Activated naive CD8-positive, alpha-beta T cell treated with anti-CD3 and anti-CD28 coated beads for 36 hours (primary cell): Measurements from ENCODE around the gene AQP6. TPM values are rescaled to one million over a fixed set of nuclear protein-coding genes. Genes with fewer than 3 reads are reported as not detected.
"Not testable (repeated sequence)": the region's sequence is repeated elsewhere in the genome, so short reads cannot be mapped to it uniquely, and the experiment has no call there.

Experiments
- DNase-seq: peaks from one replicate; pipeline ENCODE4 v3.0.0; 2021
- H3K27ac Mint-ChIP-seq: one replicate; pipeline ENCODE4 v1.8.0; 2022; ENCODE audit warnings: mild to moderate bottlenecking, moderate library complexity, mixed read lengths
- H3K27me3 Mint-ChIP-seq: one replicate; pipeline ENCODE4 v1.8.0; 2022; ENCODE audit warnings: mild to moderate bottlenecking, mixed read lengths
- H3K36me3 Mint-ChIP-seq: one replicate; pipeline ENCODE4 v1.8.0; 2021; ENCODE audit warnings: mild to moderate bottlenecking, mixed read lengths
- H3K4me1 Mint-ChIP-seq: one replicate; pipeline ENCODE4 v1.8.0; 2021; ENCODE audit warnings: mixed read lengths
- H3K4me3 Mint-ChIP-seq: one replicate; pipeline ENCODE4 v1.8.0; 2022; ENCODE audit warnings: mild to moderate bottlenecking, moderate library complexity, mixed read lengths
- H3K9me3 Mint-ChIP-seq: one replicate; pipeline ENCODE4 v1.8.0; 2022; ENCODE audit warnings: mixed read lengths
- total RNA-seq, 2 experiments: library from RNA; stranded (reverse); gene quantifications; one replicate each; pipeline ENCODE4 v1.2.3, GENCODE V29; 2021

Gene AQP6
- total RNA-seq, 2 experiments from 2014 or later = not detected

GRCh38 chr12:49983892-49984291, 11.1 kb downstream of the AQP6 start:
- H3K36me3 Mint-ChIP-seq = peaks cover 5% of the 10 kb centered on the region
- H3K27ac Mint-ChIP-seq = no peak overlapping the region
- DNase-seq = no peak
- no peak overlapping the region for H3K4me3 Mint-ChIP-seq
- H3K4me1 Mint-ChIP-seq = peaks cover 6% of the 10 kb centered on the region
- no peaks in the 10 kb centered on the region for H3K9me3 Mint-ChIP-seq
- no peaks in the 10 kb centered on the region for H3K27me3 Mint-ChIP-seq

- no peaks in the 10 kb centered on the region for H3K27me3 Mint-ChIP-seq
- peaks cover 6% of the 10 kb centered on the region for H3K4me1 Mint-ChIP-seq
- peaks cover 7% of the 10 kb centered on the region for H3K36me3 Mint-ChIP-seq
- no peak for DNase-seq
- no peak overlapping the region for H3K4me3 Mint-ChIP-seq
- H3K27ac Mint-ChIP-seq = no peak overlapping the region
- H3K9me3 Mint-ChIP-seq = no peaks in the 10 kb centered on the region
These were observed 12.0 kb downstream of the AQP6 start for GRCh38 chr12:49984476-49985359.

GRCh38 chr12:49985981-49986380, 13.2 kb downstream of the AQP6 start:
- DNase-seq = no peak
- H3K27ac Mint-ChIP-seq = no peak overlapping the region
- H3K27me3 Mint-ChIP-seq = no peaks in the 10 kb centered on the region
- H3K36me3 Mint-ChIP-seq = peaks cover 7% of the 10 kb centered on the region
- H3K4me1 Mint-ChIP-seq = peaks cover 6% of the 10 kb centered on the region
- H3K9me3 Mint-ChIP-seq = no peaks in the 10 kb centered on the region
- H3K4me3 Mint-ChIP-seq = no peak overlapping the region

GRCh38 chr12:49986476-49986875, 13.7 kb downstream of the AQP6 start:
- not testable (repeated sequence) for H3K27ac Mint-ChIP-seq, H3K4me3 Mint-ChIP-seq

GRCh38 chr12:49987625-49988303, 15.0 kb downstream of the AQP6 start:
- H3K4me1 Mint-ChIP-seq = peaks cover 6% of the 10 kb centered on the region
- no peaks in the 10 kb centered on the region for H3K27me3 Mint-ChIP-seq
- DNase-seq = no peak
- no peaks in the 10 kb centered on the region for H3K9me3 Mint-ChIP-seq
- H3K4me3 Mint-ChIP-seq = no peak overlapping the region
- H3K27ac Mint-ChIP-seq = no peak overlapping the region
- peaks cover 15% of the 10 kb centered on the region for H3K36me3 Mint-ChIP-seq

More at GRCh38 chr12:49986476-49986875, 13.7 kb downstream of the AQP6 start:
- H3K9me3 Mint-ChIP-seq, DNase-seq, H3K27me3 Mint-ChIP-seq, H3K4me1 Mint-ChIP-seq, H3K36me3 Mint-ChIP-seq: not testable (repeated sequence)

GRCh38 chr12:49989400-49989799, 16.7 kb downstream of the AQP6 start:
- not testable (repeated sequence) for H3K9me3 Mint-ChIP-seq, H3K4me3 Mint-ChIP-seq, H3K27ac Mint-ChIP-seq, H3K27me3 Mint-ChIP-seq, H3K4me1 Mint-ChIP-seq, DNase-seq
- H3K36me3 Mint-ChIP-seq = peaks cover 26% of the 10 kb centered on the region

GRCh38 chr12:49990273-49990672, 17.5 kb downstream of the AQP6 start:
- no peaks in the 10 kb centered on the region for H3K27me3 Mint-ChIP-seq
- no peak overlapping the region for H3K27ac Mint-ChIP-seq
- no peaks in the 10 kb centered on the region for H3K9me3 Mint-ChIP-seq
- H3K4me3 Mint-ChIP-seq = no peak overlapping the region
- H3K36me3 Mint-ChIP-seq = peaks cover 32% of the 10 kb centered on the region
- peaks cover 6% of the 10 kb centered on the region for H3K4me1 Mint-ChIP-seq
- DNase-seq = no peak

- Mint-ChIP-seq H3K36me3 (peaks cover 34% of the 10 kb centered on the region), H3K27ac (no peak overlapping the region), H3K4me1 (no peaks in the 10 kb centered on the region), H3K27me3 (no peaks in the 10 kb centered on the region), H3K4me3 (no peak overlapping the region), H3K9me3 (no peaks in the 10 kb centered on the region)
- DNase-seq = no peak
These were observed 25.7 kb downstream of the AQP6 start for GRCh38 chr12:49998453-49998852.

- peaks cover 11% of the 10 kb centered on the region for H3K36me3 Mint-ChIP-seq
- H3K27ac Mint-ChIP-seq = no peak overlapping the region
- no peak overlapping the region for H3K4me3 Mint-ChIP-seq
- no peaks in the 10 kb centered on the region for H3K9me3 Mint-ChIP-seq
- no peaks in the 10 kb centered on the region for H3K4me1 Mint-ChIP-seq
- no peak for DNase-seq
- no peaks in the 10 kb centered on the region for H3K27me3 Mint-ChIP-seq
These were observed 30.8 kb downstream of the AQP6 start for GRCh38 chr12:50003595-50003994.

GRCh38 chr12:50004696-50005095, 31.9 kb downstream of the AQP6 start:
- H3K4me3 Mint-ChIP-seq = no peak overlapping the region
- peaks cover 15% of the 10 kb centered on the region for H3K36me3 Mint-ChIP-seq
- no peak overlapping the region for H3K27ac Mint-ChIP-seq

GRCh38 chr12:50005175-50005574, 32.4 kb downstream of the AQP6 start:
- no peaks in the 10 kb centered on the region for H3K4me1 Mint-ChIP-seq
- H3K27me3 Mint-ChIP-seq = no peaks in the 10 kb centered on the region
- no peak for DNase-seq
- no peak overlapping the region for H3K4me3 Mint-ChIP-seq
- H3K9me3 Mint-ChIP-seq = no peaks in the 10 kb centered on the region
- peaks cover 16% of the 10 kb centered on the region for H3K36me3 Mint-ChIP-seq
- H3K27ac Mint-ChIP-seq = no peak overlapping the region

More at GRCh38 chr12:50004696-50005095, 31.9 kb downstream of the AQP6 start:
- DNase-seq = no peak
- Mint-ChIP-seq H3K27me3 (no peaks in the 10 kb centered on the region), H3K9me3 (no peaks in the 10 kb centered on the region), H3K4me1 (no peaks in the 10 kb centered on the region)

GRCh38 chr12:50006280-50006679, 33.5 kb downstream of the AQP6 start:
- Mint-ChIP-seq H3K27ac (no peak overlapping the region), H3K4me1 (no peaks in the 10 kb centered on the region), H3K27me3 (no peaks in the 10 kb centered on the region), H3K4me3 (no peak overlapping the region), H3K36me3 (peaks cover 15% of the 10 kb centered on the region), H3K9me3 (no peaks in the 10 kb centered on the region)
- no peak for DNase-seq

- no peak overlapping the region for H3K4me3 Mint-ChIP-seq
- H3K27ac Mint-ChIP-seq = no peak overlapping the region
- no peak for DNase-seq
- H3K27me3 Mint-ChIP-seq = no peaks in the 10 kb centered on the region
- peaks cover 14% of the 10 kb centered on the region for H3K36me3 Mint-ChIP-seq
- no peaks in the 10 kb centered on the region for H3K4me1 Mint-ChIP-seq
- no peaks in the 10 kb centered on the region for H3K9me3 Mint-ChIP-seq
These were observed 34.2 kb downstream of the AQP6 start for GRCh38 chr12:50006754-50007442.

- Mint-ChIP-seq H3K4me3 (no peak overlapping the region), H3K36me3 (peaks cover 27% of the 10 kb centered on the region), H3K27me3 (no peaks in the 10 kb centered on the region), H3K4me1 (peaks cover 8% of the 10 kb centered on the region), H3K9me3 (no peaks in the 10 kb centered on the region), H3K27ac (no peak overlapping the region)
- DNase-seq = no peak
These were observed 40.8 kb downstream of the AQP6 start for GRCh38 chr12:50013361-50014147.
